Gastroesophageal sphincter (tissue), 4 donors: ENCODE results near the gene PTPN20. TPM values are rescaled to one million over a fixed set of nuclear protein-coding genes. Genes with fewer than 3 reads are reported as not detected.

Experiments used
- ATAC-seq: fragments of 150-250 bp; one replicate; pipeline ENCODE4 v1.9.1; 2016; ENCODE audit warnings: mild to moderate bottlenecking, moderate library complexity
- H3K27ac ChIP-seq, 4 donors: fragments of 200-600 bp; sonication (generic) in 3 of 4; 1 replicate in 3 of 4; 2 replicates in 1 of 4; pipeline ENCODE4 v1.5.1; 2016 to 2019
- H3K27me3 ChIP-seq: fragments of 200-600 bp; sonication (generic); one replicate; pipeline ENCODE4 v1.5.1; 2019
- H3K36me3 ChIP-seq, 2 donors: fragments of 200-600 bp; sonication (generic); one replicate each; pipeline ENCODE4 v1.5.1; 2019; ENCODE audit warnings: control low read depth in 1 of 2
- H3K4me1 ChIP-seq, 3 donors: fragments of 200-600 bp; sonication (generic); 1 replicate in 2 of 3; 2 replicates in 1 of 3; pipeline ENCODE4 v1.5.1; 2016 to 2019; ENCODE audit warnings: control low read depth in 2 of 3
- H3K4me3 ChIP-seq, 2 donors: fragments of 200-600 bp; sonication (generic); one replicate each; pipeline ENCODE4 v1.5.1; 2019; ENCODE audit warnings: mild to moderate bottlenecking in 1 of 2, moderate library complexity in 1 of 2
- H3K9me3 ChIP-seq, 3 donors: fragments of 200-600 bp; sonication (generic); one replicate each; pipeline ENCODE4 v1.5.1; 2017 to 2019; ENCODE audit warnings: control low read depth in 2 of 3
- CTCF ChIP-seq, 4 experiments: fragments of 200-600 bp in 2 of 4; fragments of 450-650 bp in 2 of 4; sonication (generic) in 1 of 4; IDR thresholded peaks; one replicate each; pipeline ENCODE4 v1.5.1; 2017 to 2019; ENCODE audit warnings: antibody characterized with exemption in 4 of 4, mild to moderate bottlenecking in 2 of 4, moderate library complexity in 2 of 4
- EP300 ChIP-seq: sonication (generic); formaldehyde crosslinking; IDR thresholded peaks from one replicate; pipeline ENCODE4 v1.6.1; 2017; ENCODE audit warnings: antibody characterized with exemption, mild to moderate bottlenecking
- POLR2A ChIP-seq, 2 donors: fragments of 450-650 bp; IDR thresholded peaks; one replicate each; pipeline ENCODE4 v1.6.1; 2017; ENCODE audit warnings: antibody characterized with exemption in 2 of 2, mild to moderate bottlenecking in 2 of 2, moderate library complexity in 1 of 2
- POLR2AphosphoS5 ChIP-seq: sonication (generic); formaldehyde crosslinking; IDR thresholded peaks from one replicate; pipeline ENCODE4 v1.6.1; 2017; ENCODE audit warnings: antibody characterized with exemption
- WGBS, 2 donors: methylation state at CpG; one replicate each; pipeline ENCODE4 v1.1.5; 2018; ENCODE audit warnings: low coverage in 1 of 2; 5-methylcytosine and 5-hydroxymethylcytosine counted together
- total RNA-seq, 4 donors: library from RNA; depleted of rRNA; stranded (reverse); fragments of >200 nt; gene quantifications; one replicate each; pipeline ENCODE4 v1.1.0, GENCODE V29; 2016

Gene PTPN20
- total RNA-seq, 4 donors from 2014 or later = 0.94 to 9.5 (median 2.8) TPM

DNA sequence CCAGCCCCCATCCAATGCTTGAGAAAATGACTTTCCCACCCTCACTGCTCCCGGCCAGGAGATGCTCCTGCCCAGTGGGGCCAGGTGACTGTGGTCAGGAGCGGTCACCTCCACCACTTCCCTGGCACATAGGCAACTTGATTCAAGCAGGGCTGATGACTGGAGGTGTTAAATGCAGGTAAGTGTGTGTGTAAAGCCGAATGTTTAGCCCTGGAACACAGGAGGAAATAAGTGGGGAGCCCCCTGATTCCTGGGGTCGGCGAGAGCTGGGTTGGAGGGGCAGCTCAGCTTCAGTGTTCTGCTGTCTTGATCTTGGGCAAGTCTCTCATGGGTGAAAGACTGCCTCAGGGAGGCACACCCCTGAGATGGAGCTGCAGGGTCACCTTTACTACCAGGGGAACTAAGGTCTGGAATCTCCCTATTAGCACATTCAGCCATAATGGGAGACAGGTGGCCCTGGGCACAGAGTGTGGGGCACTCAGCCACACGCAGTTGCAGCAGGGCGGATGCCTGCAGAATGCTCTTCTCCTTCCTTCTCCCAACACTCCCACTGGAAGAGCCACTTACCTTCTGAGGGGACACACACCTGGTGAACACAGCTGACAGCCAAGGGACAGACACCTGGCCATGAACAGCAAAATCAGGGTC, 124.1 kb downstream of the PTPN20 start:
- Histone ChIP-seq H3K27me3 (no peaks in the 10 kb centered on the region), H3K27ac (no peak overlapping the region), H3K4me3 (no peak overlapping the region), H3K36me3 (no peaks in the 10 kb centered on the region), H3K4me1 (peaks cover 0 to 12% (median 0%) of the 10 kb centered on the region in 3 donors), H3K9me3 (no peaks in the 10 kb centered on the region)
- 94 to 100% methylated on average over 1 to 3 of the region's 7 CpGs for WGBS, 2 donors
- no peak for TF ChIP-seq POLR2AphosphoS5
- no peak for ATAC-seq

- TF ChIP-seq POLR2A (IDR thresholded peaks at IDR 0.05) = no peak
- no peak for TF ChIP-seq POLR2AphosphoS5
- TF ChIP-seq CTCF (IDR thresholded peaks at IDR 0.05) = no peak
- no peak for TF ChIP-seq EP300
- no peaks in the 10 kb centered on the region for H3K9me3 ChIP-seq
- H3K36me3 ChIP-seq = no peaks in the 10 kb centered on the region
- H3K4me1 ChIP-seq = peaks cover 0 to 12% (median 0%) of the 10 kb centered on the region in 3 donors
- WGBS, 2 donors = 94% methylated on average over 3 of the region's 4 CpGs; no CpG with 5 or more reads in 1 of the 2 donors
- no peak for ATAC-seq
- no peak overlapping the region for H3K27ac ChIP-seq
- H3K4me3 ChIP-seq = no peak overlapping the region
- no peaks in the 10 kb centered on the region for H3K27me3 ChIP-seq
These were observed 124.7 kb downstream of the PTPN20 start for GRCh38 chr10:47035819-47036337.

DNA sequence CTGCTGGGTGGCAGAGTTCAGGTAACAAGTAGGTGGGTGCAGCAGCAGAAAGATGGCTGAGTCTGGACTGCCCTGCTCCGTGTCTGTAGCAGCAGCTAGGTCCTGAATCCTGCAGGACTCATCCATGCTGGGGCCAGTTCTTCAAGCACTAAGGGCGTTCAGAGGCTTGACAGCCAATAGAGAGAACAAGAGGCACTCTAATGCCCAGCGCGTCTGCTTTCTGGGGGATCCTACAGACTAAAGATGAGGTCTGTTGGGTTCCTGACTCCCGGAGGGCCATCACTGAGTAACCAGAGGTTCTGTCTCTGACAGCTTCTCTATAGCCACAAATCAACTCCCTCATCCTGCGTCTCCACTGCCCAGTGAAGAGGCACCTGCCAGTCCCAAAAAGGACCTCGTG, 125.5 kb downstream of the PTPN20 start:
- Histone ChIP-seq H3K4me3 (no peak overlapping the region), H3K4me1 (peaks cover 0 to 14% (median 0%) of the 10 kb centered on the region in 3 donors), H3K9me3 (no peaks in the 10 kb centered on the region), H3K27ac (peak overlapping the region in 1 of 4 donors; percentile 3), H3K36me3 (no peaks in the 10 kb centered on the region), H3K27me3 (no peaks in the 10 kb centered on the region)
- 47% methylated on average over 2 of the region's 7 CpGs; no CpG with 5 or more reads in 1 of the 2 donors for WGBS, 2 donors
- TF ChIP-seq POLR2AphosphoS5 (no peak), POLR2A (IDR thresholded peaks at IDR 0.05) (no peak), CTCF (IDR thresholded peaks at IDR 0.05) (no peak)
- ATAC-seq = no peak

GRCh38 chr10:47037654-47038425, 126.6 kb downstream of the PTPN20 start:
- Histone ChIP-seq H3K27me3 (no peaks in the 10 kb centered on the region), H3K36me3 (no peaks in the 10 kb centered on the region), H3K4me1 (peaks cover 0 to 15% (median 0%) of the 10 kb centered on the region in 3 donors), H3K27ac (no peak overlapping the region), H3K4me3 (no peak overlapping the region), H3K9me3 (no peaks in the 10 kb centered on the region)
- WGBS, 2 donors = 50 to 83% methylated on average over 1 to 2 of the region's 10 CpGs
- ATAC-seq = no peak
- TF ChIP-seq CTCF (IDR thresholded peaks at IDR 0.05) = no peak

DNA sequence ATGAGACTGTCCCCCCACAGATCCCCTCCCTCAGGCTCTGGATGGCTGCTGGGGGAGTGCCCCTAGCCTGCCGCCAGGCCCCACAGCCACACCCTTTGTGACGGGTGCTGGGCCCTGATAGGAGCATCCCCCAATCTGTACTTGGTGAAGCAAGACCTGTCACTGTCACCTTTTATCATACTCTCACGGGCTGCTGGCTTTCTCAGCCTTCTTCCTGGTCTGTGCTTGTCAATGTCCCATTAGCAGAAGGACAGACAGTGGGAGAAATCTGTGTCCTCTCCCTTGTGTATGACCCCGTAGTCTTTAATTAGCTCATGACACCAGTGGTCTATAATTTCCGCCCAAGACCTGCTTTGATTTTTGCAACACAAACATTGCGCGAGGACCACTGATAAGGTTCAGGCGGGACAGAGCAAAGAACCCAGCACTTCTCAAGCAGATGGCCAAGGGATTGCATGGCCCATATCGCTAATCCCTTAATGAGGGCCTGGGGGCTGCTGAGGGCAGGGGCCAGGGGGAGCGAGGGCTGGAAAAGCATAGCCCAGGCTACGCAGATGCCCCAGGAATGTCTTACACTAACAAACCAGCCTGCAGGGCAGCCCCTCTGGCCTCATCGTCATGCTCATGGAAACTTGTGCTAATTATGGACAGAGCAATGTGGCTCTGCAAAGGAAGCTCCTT, 127.8 kb downstream of the PTPN20 start:
- H3K36me3 ChIP-seq = no peaks in the 10 kb centered on the region
- H3K27ac ChIP-seq = no peak overlapping the region
- H3K9me3 ChIP-seq = no peaks in the 10 kb centered on the region
- peaks cover 0 to 12% (median 0%) of the 10 kb centered on the region in 3 donors for H3K4me1 ChIP-seq
- TF ChIP-seq POLR2AphosphoS5 = no peak
- TF ChIP-seq EP300 = no peak
- no peak for TF ChIP-seq POLR2A (IDR thresholded peaks at IDR 0.05)
- TF ChIP-seq CTCF (IDR thresholded peaks at IDR 0.05) = no peak
- H3K27me3 ChIP-seq = no peaks in the 10 kb centered on the region
- H3K4me3 ChIP-seq = no peak overlapping the region
- ATAC-seq = no peak
- WGBS, 2 donors = 44 to 65% methylated on average over 3 to 4 of the region's 12 CpGs
